ENCODE data around the gene CMTM8.

DNA sequence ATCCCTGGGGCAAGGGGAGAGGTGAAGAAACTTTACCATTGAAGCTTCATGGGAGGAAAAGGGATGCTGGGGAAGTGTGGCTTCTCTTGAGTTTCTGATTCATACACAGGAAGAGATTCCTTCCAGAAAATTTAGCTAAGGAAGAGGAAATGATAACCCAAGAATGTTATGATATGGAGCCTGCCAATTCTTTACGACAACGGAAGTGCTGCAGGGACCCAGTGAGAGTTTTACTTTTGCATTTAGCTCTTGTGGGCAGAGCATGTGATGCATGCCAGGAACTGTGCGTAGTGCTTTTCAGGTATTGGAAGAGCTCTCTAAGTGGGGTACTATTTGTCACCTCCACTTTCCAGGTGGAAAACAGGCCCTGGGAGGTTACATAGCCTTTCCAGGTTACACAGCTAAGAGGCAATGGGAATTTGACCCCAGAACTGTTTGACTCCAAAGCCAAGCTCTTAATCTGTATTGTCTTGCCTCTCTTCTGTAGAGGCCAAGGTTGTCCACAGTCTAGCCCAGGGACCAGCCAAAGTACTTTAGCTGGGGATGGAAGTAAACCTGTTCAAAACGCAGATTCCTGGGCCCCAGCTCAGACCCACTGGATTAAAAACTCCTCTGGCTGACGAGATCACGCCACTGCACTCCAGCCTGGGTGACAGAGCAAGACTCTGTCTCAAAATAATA, 176.2 kb downstream of the CMTM8 start:
- TF ChIP-seq CTCF (IDR thresholded peaks at IDR 0.05) = no peak
- no peak for TF ChIP-seq POLR2A (IDR thresholded peaks at IDR 0.05)
